MM.1S (cell line): ENCODE data around the gene POLR3E.

Experiments
- DNase-seq: peaks from one replicate; pipeline ENCODE4 v3.0.0-alpha.2; 2015
- H2AFZ ChIP-seq: fragments of 300-600 bp; sonication (generic); 2 replicates; pipeline ENCODE4 v1.6.0; 2016; ENCODE audit warnings: antibody characterized with exemption, low read length
- H3F3A ChIP-seq: fragments of 300-600 bp; sonication (generic); 2 replicates; pipeline ENCODE4 v1.6.1; 2016; ENCODE audit warnings: mild to moderate bottlenecking, antibody characterized with exemption, low read length, moderate library complexity, mixed read lengths; ENCODE audit not compliant: insufficient read depth
- H3K27ac ChIP-seq: fragments of 300-600 bp; sonication (generic); 2 replicates; pipeline ENCODE4 v1.5.1; 2016; ENCODE audit warnings: mild to moderate bottlenecking, low read length
- H3K27me3 ChIP-seq: fragments of 300-600 bp; sonication (generic); replicated peaks from 2 replicates; pipeline ENCODE4 v1.6.0; 2016; ENCODE audit warnings: low read length; ENCODE audit not compliant: insufficient read depth
- H3K36me3 ChIP-seq: fragments of 300-600 bp; sonication (generic); replicated peaks from 2 replicates; pipeline ENCODE4 v1.6.1; 2016; ENCODE audit warnings: mild to moderate bottlenecking, low read length, mixed read lengths; ENCODE audit not compliant: insufficient read depth
- H3K4me1 ChIP-seq: fragments of 300-600 bp; sonication (generic); 2 replicates; pipeline ENCODE4 v1.6.1; 2016; ENCODE audit warnings: low read length, mixed read lengths
- H3K4me2 ChIP-seq: fragments of 300-600 bp; sonication (generic); 2 replicates; pipeline ENCODE4 v1.6.0; 2016; ENCODE audit warnings: low read depth, low read length
- H3K4me3 ChIP-seq: fragments of 300-600 bp; sonication (generic); 2 replicates; pipeline ENCODE4 v1.5.1; 2016; ENCODE audit warnings: low read length, mixed read lengths
- H3K79me2 ChIP-seq: fragments of 300-600 bp; sonication (generic); 2 replicates; pipeline ENCODE4 v1.6.1; 2016; ENCODE audit warnings: mixed run types, low read length, mixed read lengths
- H3K9ac ChIP-seq: fragments of 300-600 bp; sonication (generic); 2 replicates; pipeline ENCODE4 v1.6.1; 2016; ENCODE audit warnings: low read length, mixed read lengths
- H3K9me2 ChIP-seq: fragments of 300-600 bp; sonication (generic); replicated peaks from 2 replicates; pipeline ENCODE4 v1.6.1; 2016; ENCODE audit warnings: mild to moderate bottlenecking, low read length, mixed read lengths; ENCODE audit not compliant: insufficient read depth
- H3K9me3 ChIP-seq: fragments of 300-600 bp; sonication (generic); replicated peaks from 2 replicates; pipeline ENCODE4 v1.6.1; 2016; ENCODE audit warnings: mild to moderate bottlenecking, low read length, mixed read lengths; ENCODE audit not compliant: insufficient read depth
- H4K20me1 ChIP-seq: fragments of 300-600 bp; sonication (generic); 2 replicates; pipeline ENCODE4 v1.6.1; 2016; ENCODE audit warnings: mild to moderate bottlenecking, low read length, moderate library complexity, mixed read lengths; ENCODE audit not compliant: insufficient read depth
- CTCF ChIP-seq: fragments of 300-600 bp; sonication (generic); IDR thresholded peaks from 2 replicates; pipeline ENCODE4 v1.5.1; 2016; ENCODE audit warnings: antibody characterized with exemption, low read length, mixed read lengths
- EZH2 ChIP-seq: fragments of 300-600 bp; sonication (generic); optimal IDR thresholded peaks from 2 replicates; pipeline ENCODE3; 2017; ENCODE audit warnings: low read depth, mild to moderate bottlenecking, antibody characterized with exemption, low read length, mixed read lengths
- EZH2phosphoT487 ChIP-seq: fragments of 300-600 bp; sonication (generic); IDR thresholded peaks from 2 replicates; pipeline ENCODE4 v1.6.1; 2018; ENCODE audit warnings: antibody characterized with exemption, low read length

POLR3E gene

DNA sequence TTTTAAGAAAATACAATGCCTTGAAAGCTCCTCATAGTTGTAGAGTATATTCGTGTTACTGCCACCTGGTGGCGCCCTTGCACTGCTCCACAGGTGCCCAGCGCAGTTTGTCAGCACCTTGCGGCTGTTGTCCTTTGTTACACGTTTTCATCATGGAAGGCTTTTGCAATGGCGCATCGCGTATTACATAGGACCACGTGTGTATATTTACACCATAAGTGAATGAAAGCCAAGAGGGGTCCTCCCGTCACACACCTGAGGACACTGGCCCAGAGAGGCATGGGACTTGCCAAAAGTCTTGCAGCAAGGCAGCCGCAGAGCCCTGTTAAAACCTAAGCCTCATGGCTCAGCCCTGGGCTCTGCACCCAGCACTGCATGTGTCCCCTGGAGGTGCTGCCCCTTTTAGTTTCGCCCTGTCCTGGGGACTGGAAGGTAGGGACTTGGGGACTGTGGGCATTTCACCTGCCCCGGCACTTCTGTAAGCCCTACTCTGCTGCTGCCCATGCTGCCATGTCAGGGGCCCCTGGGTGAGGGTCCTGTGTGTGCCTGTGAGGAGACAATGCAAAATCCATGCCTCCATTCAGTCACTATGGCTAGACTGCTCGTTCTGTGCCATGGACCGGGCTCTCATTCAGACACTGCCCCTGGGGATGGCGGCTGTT lies 24.3 kb downstream of the POLR3E start:
- H3K4me3 ChIP-seq: no peak overlapping the region
- no peaks in the 10 kb centered on the region; the same call in 1 of the 2 replicates for H3K36me3 ChIP-seq
- no peak for TF ChIP-seq EZH2
- TF ChIP-seq CTCF: peak; percentile 94
- no peak for TF ChIP-seq EZH2phosphoT487
- H3K9ac ChIP-seq: no peak overlapping the region
- H3K27me3 ChIP-seq: no peaks in the 10 kb centered on the region
- no peaks in the 10 kb centered on the region for H4K20me1 ChIP-seq
- H3K79me2 ChIP-seq: peaks cover 17% of the 10 kb centered on the region
- H3K9me3 ChIP-seq: no peaks in the 10 kb centered on the region
- H3K4me2 ChIP-seq: no peak overlapping the region
- peak; percentile 62 for DNase-seq
- H3F3A ChIP-seq: no peaks in the 10 kb centered on the region
- no peak overlapping the region for H2AFZ ChIP-seq
- no peaks in the 10 kb centered on the region for H3K9me2 ChIP-seq
- no peaks in the 10 kb centered on the region for H3K4me1 ChIP-seq
- no peak overlapping the region for H3K27ac ChIP-seq

GRCh38 chr16:22322021-22322471 lies 24.8 kb downstream of the POLR3E start:
- no peaks in the 10 kb centered on the region; the same call in 1 of the 2 replicates for H3K36me3 ChIP-seq
- no peaks in the 10 kb centered on the region for H3K9me3 ChIP-seq
- H3K9ac ChIP-seq: no peak overlapping the region
- no peaks in the 10 kb centered on the region for H3F3A ChIP-seq
- no peak overlapping the region for H3K4me2 ChIP-seq
- TF ChIP-seq EZH2 (no peak), EZH2phosphoT487 (no peak), CTCF (no peak)
- H2AFZ ChIP-seq: no peak overlapping the region
- H3K27me3 ChIP-seq: no peaks in the 10 kb centered on the region
- DNase-seq: no peak
- no peaks in the 10 kb centered on the region for H3K9me2 ChIP-seq
- no peak overlapping the region for H3K27ac ChIP-seq
- no peaks in the 10 kb centered on the region for H4K20me1 ChIP-seq
- no peaks in the 10 kb centered on the region for H3K4me1 ChIP-seq
- H3K4me3 ChIP-seq: no peak overlapping the region
- H3K79me2 ChIP-seq: peaks cover 17% of the 10 kb centered on the region

DNA sequence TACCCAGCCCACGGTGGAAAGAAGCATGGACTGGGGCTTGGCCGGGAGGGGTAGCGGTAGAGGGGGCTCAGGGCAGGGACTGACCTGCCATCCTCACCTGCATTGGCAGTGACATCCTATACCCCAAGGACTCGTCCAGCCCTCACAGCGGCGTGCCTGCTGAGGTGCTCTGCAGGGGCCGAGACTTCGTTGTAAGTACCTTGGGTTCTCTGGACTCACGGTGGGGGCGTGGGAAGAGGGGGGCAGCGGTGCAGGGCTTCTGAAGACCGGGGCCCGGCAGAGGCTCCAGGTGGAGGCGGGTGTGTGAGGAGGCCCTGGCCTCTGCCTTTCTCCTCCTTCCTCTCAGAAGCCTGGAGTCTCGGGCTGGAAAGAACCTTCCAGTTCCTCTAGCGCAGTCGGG lies 25.5 kb downstream of the POLR3E start:
- Histone ChIP-seq H3K27ac (no peak overlapping the region), H3K9me2 (no peaks in the 10 kb centered on the region)

More for the DNA sequence above, 25.5 kb downstream of the POLR3E start:
- H3F3A ChIP-seq: no peaks in the 10 kb centered on the region
- no peaks in the 10 kb centered on the region for H3K4me1 ChIP-seq
- H3K36me3 ChIP-seq: no peaks in the 10 kb centered on the region; the same call in 1 of the 2 replicates
- H3K4me2 ChIP-seq: no peak overlapping the region
- H4K20me1 ChIP-seq: no peaks in the 10 kb centered on the region
- no peak overlapping the region for H3K4me3 ChIP-seq
- TF ChIP-seq EZH2: no peak
- no peak for DNase-seq
- H3K9ac ChIP-seq: no peak overlapping the region
- H3K9me3 ChIP-seq: no peaks in the 10 kb centered on the region
- H3K79me2 ChIP-seq: peaks cover 17% of the 10 kb centered on the region
- no peaks in the 10 kb centered on the region for H3K27me3 ChIP-seq
- H2AFZ ChIP-seq: no peak overlapping the region
